DND-41 (cell line): ENCODE results near the gene TACC3.

ENCODE experiments used
- EZH2 ChIP-seq: IDR thresholded peaks from 3 replicates; pipeline ENCODE4 v1.6.1; 2012; ENCODE audit warnings: borderline replicate concordance, low read depth, mild to moderate bottlenecking, moderate library complexity, low read length, inconsistent platforms; ENCODE audit not compliant: severe bottlenecking
- TF ChIP-seq, protein P1 (sequence below): IDR thresholded peaks from 2 replicates; pipeline ENCODE4 v1.5.1; 2012; ENCODE audit warnings: borderline replicate concordance, low read length, moderate library complexity, mild to moderate bottlenecking; ENCODE audit not compliant: poor library complexity, severe bottlenecking; ENCODE audit errors: extremely low read depth

DNA sequence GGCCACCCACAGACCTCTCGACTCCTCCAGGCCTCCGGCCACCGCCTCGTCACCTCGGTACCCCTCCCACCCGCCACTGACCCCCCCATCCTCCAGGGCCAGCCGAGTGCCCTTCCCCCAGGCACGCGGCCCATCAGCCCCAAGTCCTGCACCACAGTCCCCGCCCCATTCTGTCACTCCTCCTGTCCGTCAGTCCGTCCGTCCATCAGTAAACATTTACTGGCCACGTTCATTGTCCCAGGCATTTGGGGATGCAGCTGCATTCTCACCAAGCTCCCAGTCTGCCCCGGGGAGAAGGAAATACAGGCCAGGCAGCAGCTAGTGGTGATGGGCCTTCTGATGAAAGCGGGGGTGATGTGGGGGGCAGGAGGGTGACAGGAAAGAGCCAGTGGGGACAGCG, 36.5 kb downstream of the TACC3 start:
- TF ChIP-seq, protein P1, sequence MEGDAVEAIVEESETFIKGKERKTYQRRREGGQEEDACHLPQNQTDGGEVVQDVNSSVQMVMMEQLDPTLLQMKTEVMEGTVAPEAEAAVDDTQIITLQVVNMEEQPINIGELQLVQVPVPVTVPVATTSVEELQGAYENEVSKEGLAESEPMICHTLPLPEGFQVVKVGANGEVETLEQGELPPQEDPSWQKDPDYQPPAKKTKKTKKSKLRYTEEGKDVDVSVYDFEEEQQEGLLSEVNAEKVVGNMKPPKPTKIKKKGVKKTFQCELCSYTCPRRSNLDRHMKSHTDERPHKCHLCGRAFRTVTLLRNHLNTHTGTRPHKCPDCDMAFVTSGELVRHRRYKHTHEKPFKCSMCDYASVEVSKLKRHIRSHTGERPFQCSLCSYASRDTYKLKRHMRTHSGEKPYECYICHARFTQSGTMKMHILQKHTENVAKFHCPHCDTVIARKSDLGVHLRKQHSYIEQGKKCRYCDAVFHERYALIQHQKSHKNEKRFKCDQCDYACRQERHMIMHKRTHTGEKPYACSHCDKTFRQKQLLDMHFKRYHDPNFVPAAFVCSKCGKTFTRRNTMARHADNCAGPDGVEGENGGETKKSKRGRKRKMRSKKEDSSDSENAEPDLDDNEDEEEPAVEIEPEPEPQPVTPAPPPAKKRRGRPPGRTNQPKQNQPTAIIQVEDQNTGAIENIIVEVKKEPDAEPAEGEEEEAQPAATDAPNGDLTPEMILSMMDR = no peak
- TF ChIP-seq EZH2 = no peak
